ENCODE measurements around the gene MX1.
A peak's percentile ranks its signal among the peaks of the same experiment; 100 is the strongest.
"Not testable (repeated sequence)": the region's sequence is repeated elsewhere in the genome, so short reads cannot be mapped to it uniquely, and the experiment has no call there.

The MX1 gene

DNA sequence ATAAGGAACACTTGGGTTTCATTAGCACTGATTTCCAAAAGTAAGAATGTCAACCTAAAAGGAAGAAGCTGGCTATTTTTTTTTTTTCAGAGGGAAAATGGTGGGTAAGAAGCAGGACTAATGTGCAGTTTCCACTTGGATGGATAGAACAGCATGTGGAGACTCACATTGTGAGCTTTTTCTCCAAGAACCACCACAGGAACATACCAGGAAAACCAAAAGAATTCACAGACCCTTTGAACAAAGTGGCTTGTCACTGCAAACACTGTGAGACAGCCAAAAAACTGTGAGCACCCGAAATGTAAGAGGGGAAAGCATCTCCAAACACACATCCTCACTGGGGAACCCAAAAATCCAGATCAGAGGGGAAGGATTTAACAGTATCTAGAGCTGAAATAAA lies 15.7 kb upstream of the MX1 start:
- Histone ChIP-seq H3K4me1 (ENCODE audit: control insufficient read depth, insufficient read depth, low read length) (no peaks in the 10 kb centered on the region), H3K9ac (ENCODE audit: low read depth, low read length) (no peak overlapping the region), H3K4me3 (ENCODE audit: low read depth, low read length) (no peak overlapping the region), H3K36me3 (ENCODE audit: control insufficient read depth, insufficient read depth, low read length) (no peaks in the 10 kb centered on the region), H3K27me3 (ENCODE audit: control insufficient read depth, insufficient read depth, low read length) (no peaks in the 10 kb centered on the region), H3K9me3 (ENCODE audit: control insufficient read depth, insufficient read depth, low read length) (peaks cover 5% of the 10 kb centered on the region)

- H3K9ac ChIP-seq (ENCODE audit: low read depth, low read length): no peak overlapping the region
- no peaks in the 10 kb centered on the region for H3K36me3 ChIP-seq (ENCODE audit: control insufficient read depth, insufficient read depth, low read length)
- peaks cover 5% of the 10 kb centered on the region for H3K9me3 ChIP-seq (ENCODE audit: control insufficient read depth, insufficient read depth, low read length)
- no peak overlapping the region for H3K4me3 ChIP-seq (ENCODE audit: low read depth, low read length)
- no peaks in the 10 kb centered on the region for H3K4me1 ChIP-seq (ENCODE audit: control insufficient read depth, insufficient read depth, low read length)
- no peaks in the 10 kb centered on the region for H3K27me3 ChIP-seq (ENCODE audit: control insufficient read depth, insufficient read depth, low read length)
Observed at GRCh38 chr21:41410767-41411448, 15.1 kb upstream of the MX1 start.

- no peak overlapping the region for H3K9ac ChIP-seq (ENCODE audit: low read depth, low read length)
- no peak overlapping the region for H3K4me3 ChIP-seq (ENCODE audit: low read depth, low read length)
- H3K9me3 ChIP-seq (ENCODE audit: control insufficient read depth, insufficient read depth, low read length): peaks cover 5% of the 10 kb centered on the region
- no peaks in the 10 kb centered on the region for H3K27me3 ChIP-seq (ENCODE audit: control insufficient read depth, insufficient read depth, low read length)
- no peaks in the 10 kb centered on the region for H3K4me1 ChIP-seq (ENCODE audit: control insufficient read depth, insufficient read depth, low read length)
- no peaks in the 10 kb centered on the region for H3K36me3 ChIP-seq (ENCODE audit: control insufficient read depth, insufficient read depth, low read length)
Observed at GRCh38 chr21:41411449-41412089, 14.5 kb upstream of the MX1 start.

DNA sequence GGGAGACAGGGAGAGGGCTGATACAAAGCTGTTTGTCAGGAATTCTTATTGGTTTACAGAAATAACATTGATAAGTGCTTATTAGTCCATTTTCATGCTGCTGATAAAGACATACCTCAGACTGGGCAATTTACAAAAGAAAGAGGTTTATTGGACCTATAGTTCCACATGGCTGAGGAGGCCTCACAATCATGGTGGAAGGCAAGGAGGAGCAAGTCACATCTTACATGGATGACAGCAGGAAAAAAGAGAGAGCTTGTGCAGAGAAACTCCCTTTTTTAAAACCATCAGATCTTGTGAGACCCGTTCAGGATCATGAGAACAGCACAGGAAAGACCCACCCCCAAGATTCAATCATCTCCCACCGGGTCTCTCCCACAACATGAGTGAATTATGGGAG lies 8.5 kb upstream of the MX1 start:
- not testable (repeated sequence) for H3K36me3 ChIP-seq (ENCODE audit: control insufficient read depth, insufficient read depth, low read length); H3K4me1 ChIP-seq (ENCODE audit: control insufficient read depth, insufficient read depth, low read length); H3K4me3 ChIP-seq (ENCODE audit: low read depth, low read length); H3K9ac ChIP-seq (ENCODE audit: low read depth, low read length); H3K27me3 ChIP-seq (ENCODE audit: control insufficient read depth, insufficient read depth, low read length); H3K9me3 ChIP-seq (ENCODE audit: control insufficient read depth, insufficient read depth, low read length)

DNA sequence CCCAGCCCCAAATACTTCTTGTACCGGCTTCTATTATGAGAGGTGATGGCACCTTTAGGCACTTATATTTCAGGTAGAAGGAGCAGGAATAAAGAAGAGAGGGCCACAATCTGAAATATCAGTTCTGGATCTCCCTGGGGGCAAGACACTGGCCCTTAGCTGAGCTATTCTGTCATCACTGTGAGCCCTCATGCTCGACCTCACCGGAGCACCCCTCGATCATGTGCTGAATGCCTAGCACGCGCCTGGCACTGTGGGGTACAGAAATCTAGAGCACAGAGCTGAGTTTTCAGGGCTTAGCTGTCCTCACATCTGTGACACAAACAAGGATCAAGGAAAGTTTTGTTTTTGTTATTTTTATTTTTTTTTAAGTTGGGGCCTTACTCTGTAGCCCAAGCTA lies 7.6 kb upstream of the MX1 start:
- peaks cover 2% of the 10 kb centered on the region for H3K27me3 ChIP-seq (ENCODE audit: control insufficient read depth, insufficient read depth, low read length)
- no peak overlapping the region for H3K4me3 ChIP-seq (ENCODE audit: low read depth, low read length)
- H3K36me3 ChIP-seq (ENCODE audit: control insufficient read depth, insufficient read depth, low read length): no peaks in the 10 kb centered on the region
- peaks cover 10% of the 10 kb centered on the region for H3K4me1 ChIP-seq (ENCODE audit: control insufficient read depth, insufficient read depth, low read length)
- H3K9me3 ChIP-seq (ENCODE audit: control insufficient read depth, insufficient read depth, low read length): no peaks in the 10 kb centered on the region
- H3K9ac ChIP-seq (ENCODE audit: low read depth, low read length): no peak overlapping the region

DNA sequence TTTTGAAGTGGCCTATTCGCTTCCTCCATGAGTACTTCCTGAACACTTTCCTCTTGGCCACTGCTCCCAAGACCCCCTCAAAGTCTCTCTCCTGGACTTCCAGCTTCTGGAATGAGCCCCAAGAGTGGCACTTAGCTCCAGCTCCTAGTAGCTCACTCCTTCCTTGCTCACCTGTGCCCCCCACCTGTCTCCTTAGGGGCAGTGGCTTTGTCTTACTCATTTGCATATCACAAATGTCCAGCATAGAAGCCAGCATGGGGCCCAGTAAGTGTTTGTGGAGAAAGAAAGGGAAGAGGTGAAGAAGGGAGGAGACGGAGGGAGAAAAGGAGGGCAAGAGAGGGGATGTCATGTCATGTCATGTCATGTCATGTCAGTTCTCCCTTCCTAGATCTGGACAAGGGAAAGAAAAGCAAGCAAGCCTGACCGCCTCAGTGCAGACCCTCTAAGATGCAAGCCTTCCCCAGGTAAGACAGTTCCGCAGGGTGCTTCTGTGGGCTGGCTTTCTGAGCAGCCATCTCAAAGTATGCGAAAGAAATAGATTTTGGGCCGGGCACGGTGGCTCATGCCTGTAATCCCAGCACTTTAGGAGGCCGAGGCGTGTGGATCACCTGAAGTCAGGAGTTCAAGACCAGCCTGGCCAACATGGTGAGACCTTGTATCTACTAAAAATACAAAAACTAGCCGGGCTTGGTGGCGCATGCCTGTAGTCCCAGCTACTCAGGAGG lies 6.9 kb upstream of the MX1 start:
- H3K27me3 ChIP-seq (ENCODE audit: control insufficient read depth, insufficient read depth, low read length): peaks cover 2% of the 10 kb centered on the region
- H3K36me3 ChIP-seq (ENCODE audit: control insufficient read depth, insufficient read depth, low read length): no peaks in the 10 kb centered on the region
- H3K9ac ChIP-seq (ENCODE audit: low read depth, low read length): no peak overlapping the region
- no peaks in the 10 kb centered on the region for H3K9me3 ChIP-seq (ENCODE audit: control insufficient read depth, insufficient read depth, low read length)
- no peak overlapping the region for H3K4me3 ChIP-seq (ENCODE audit: low read depth, low read length)
- peaks cover 10% of the 10 kb centered on the region for H3K4me1 ChIP-seq (ENCODE audit: control insufficient read depth, insufficient read depth, low read length)

- Histone ChIP-seq H3K4me3 (ENCODE audit: low read depth, low read length) (peak overlapping the region; percentile 56), H3K9ac (ENCODE audit: low read depth, low read length) (peak overlapping the region; percentile 54), H3K36me3 (ENCODE audit: control insufficient read depth, insufficient read depth, low read length) (no peaks in the 10 kb centered on the region), H3K27me3 (ENCODE audit: control insufficient read depth, insufficient read depth, low read length) (peaks cover 8% of the 10 kb centered on the region), H3K9me3 (ENCODE audit: control insufficient read depth, insufficient read depth, low read length) (no peaks in the 10 kb centered on the region), H3K4me1 (ENCODE audit: control insufficient read depth, insufficient read depth, low read length) (peaks cover 10% of the 10 kb centered on the region)
Observed at GRCh38 chr21:41419921-41420862, 5.8 kb upstream of the MX1 start.

DNA sequence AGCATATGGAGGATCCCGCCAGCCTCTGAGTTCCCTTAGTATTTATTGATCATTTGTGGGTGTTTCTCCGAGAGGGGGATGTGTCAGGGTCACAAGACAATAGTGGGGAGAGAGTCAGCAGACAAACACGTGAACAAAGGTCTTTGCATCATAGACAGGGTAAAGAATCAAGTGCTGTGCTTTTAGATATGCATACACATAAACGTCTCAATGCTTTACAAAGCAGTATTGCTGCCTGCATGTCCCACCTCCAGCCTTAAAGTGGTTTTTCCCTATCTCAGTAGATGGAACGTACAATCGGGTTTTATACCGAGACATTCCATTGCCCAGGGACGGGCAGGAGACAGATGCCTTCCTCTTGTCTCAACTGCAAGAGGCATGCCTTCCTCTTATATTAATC lies 5.0 kb upstream of the MX1 start:
- Histone ChIP-seq H3K4me3 (ENCODE audit: low read depth, low read length) (peak overlapping the region; percentile 56), H3K27me3 (ENCODE audit: control insufficient read depth, insufficient read depth, low read length) (peaks cover 15% of the 10 kb centered on the region)
- not testable (repeated sequence) for H3K9me3 ChIP-seq (ENCODE audit: control insufficient read depth, insufficient read depth, low read length); H3K4me1 ChIP-seq (ENCODE audit: control insufficient read depth, insufficient read depth, low read length); H3K36me3 ChIP-seq (ENCODE audit: control insufficient read depth, insufficient read depth, low read length); H3K9ac ChIP-seq (ENCODE audit: low read depth, low read length)

- Histone ChIP-seq H3K27me3 (ENCODE audit: control insufficient read depth, insufficient read depth, low read length) (peaks cover 30% of the 10 kb centered on the region), H3K36me3 (ENCODE audit: control insufficient read depth, insufficient read depth, low read length) (no peaks in the 10 kb centered on the region), H3K9ac (ENCODE audit: low read depth, low read length) (no peak overlapping the region), H3K9me3 (ENCODE audit: control insufficient read depth, insufficient read depth, low read length) (no peaks in the 10 kb centered on the region), H3K4me3 (ENCODE audit: low read depth, low read length) (no peak overlapping the region), H3K4me1 (ENCODE audit: control insufficient read depth, insufficient read depth, low read length) (peaks cover 10% of the 10 kb centered on the region)
Observed at GRCh38 chr21:41422546-41423304, 3.3 kb upstream of the MX1 start.

DNA sequence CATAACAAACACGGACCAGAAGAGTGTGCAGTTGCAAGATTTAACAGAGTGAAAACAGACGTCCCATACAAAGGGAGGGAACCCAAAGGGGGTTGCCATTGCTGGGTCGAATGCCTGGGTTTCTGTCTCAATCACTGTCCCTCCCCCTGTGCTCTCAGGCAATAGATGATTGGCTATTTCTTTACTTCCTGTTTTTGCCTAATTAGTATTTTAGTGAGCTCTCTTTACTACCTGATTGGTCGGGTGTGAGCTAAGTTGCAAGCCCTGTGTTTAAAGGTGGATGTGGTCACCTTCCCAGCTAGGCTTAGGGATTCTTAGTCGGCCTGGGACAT lies 2.8 kb upstream of the MX1 start:
- H3K9me3 ChIP-seq (ENCODE audit: control insufficient read depth, insufficient read depth, low read length); H3K9ac ChIP-seq (ENCODE audit: low read depth, low read length); H3K4me3 ChIP-seq (ENCODE audit: low read depth, low read length); H3K4me1 ChIP-seq (ENCODE audit: control insufficient read depth, insufficient read depth, low read length); H3K36me3 ChIP-seq (ENCODE audit: control insufficient read depth, insufficient read depth, low read length): not testable (repeated sequence)
- peaks cover 30% of the 10 kb centered on the region for H3K27me3 ChIP-seq (ENCODE audit: control insufficient read depth, insufficient read depth, low read length)

DNA sequence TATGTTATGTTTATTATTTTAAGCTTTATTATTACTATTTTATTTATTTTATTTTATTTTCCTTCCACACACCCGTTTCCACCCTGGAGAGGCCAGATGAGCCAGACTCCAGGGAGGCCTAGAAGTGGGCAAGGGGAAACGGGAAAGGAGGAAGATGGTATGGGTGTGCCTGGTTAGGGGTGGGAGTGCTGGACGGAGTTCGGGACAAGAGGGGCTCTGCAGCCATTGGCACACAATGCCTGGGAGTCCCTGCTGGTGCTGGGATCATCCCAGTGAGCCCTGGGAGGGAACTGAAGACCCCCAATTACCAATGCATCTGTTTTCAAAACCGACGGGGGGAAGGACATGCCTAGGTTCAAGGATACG lies 468 bp upstream of the MX1 start:
- peak overlapping the region; percentile 24 for H3K9ac ChIP-seq (ENCODE audit: low read depth, low read length)
- H3K4me3 ChIP-seq (ENCODE audit: low read depth, low read length): peak overlapping the region; percentile 65
- no peaks in the 10 kb centered on the region for H3K9me3 ChIP-seq (ENCODE audit: control insufficient read depth, insufficient read depth, low read length)
- peaks cover 30% of the 10 kb centered on the region for H3K27me3 ChIP-seq (ENCODE audit: control insufficient read depth, insufficient read depth, low read length)
- no peaks in the 10 kb centered on the region for H3K36me3 ChIP-seq (ENCODE audit: control insufficient read depth, insufficient read depth, low read length)
- H3K4me1 ChIP-seq (ENCODE audit: control insufficient read depth, insufficient read depth, low read length): no peaks in the 10 kb centered on the region
